ENCODE measurements around the gene DNAH12. TPM values are rescaled to one million over a fixed set of nuclear protein-coding genes. Genes with fewer than 3 reads are reported as not detected.

DNAH12 gene
- polyA plus RNA-seq, 1 donor from 2014 or later, result 1.8 TPM

GRCh38 chr3:57583544-57583943 is 39.4 kb upstream of the DNAH12 start:
- no peak overlapping the region for H3K27ac ChIP-seq (ENCODE audit: low read length)
- no peaks in the 10 kb centered on the region for H3K27me3 ChIP-seq (ENCODE audit: insufficient read depth, low read depth, low read length)
- H3K79me2 ChIP-seq (replicated peaks; ENCODE audit: insufficient read depth, low read length), result peaks cover 47% of the 10 kb centered on the region
- no peaks in the 10 kb centered on the region for H3K9me3 ChIP-seq (ENCODE audit: low read length)
- no peaks in the 10 kb centered on the region for H3K9me2 ChIP-seq (ENCODE audit: insufficient read depth, low read length)
- no peak for TF ChIP-seq EZH2 (IDR thresholded peaks at IDR 0.05; ENCODE audit: borderline replicate concordance, insufficient read depth, low read length, poor library complexity, severe bottlenecking)
- no peak for TF ChIP-seq TAF1 (IDR thresholded peaks at IDR 0.05; ENCODE audit: low read depth)
- no peak for TF ChIP-seq EP300 (conservative IDR thresholded peaks at IDR 0.05; ENCODE audit: poor library complexity, severe bottlenecking)
- TF ChIP-seq POLR2AphosphoS5 (IDR thresholded peaks at IDR 0.05), result no peak
- TF ChIP-seq SMC3 (conservative IDR thresholded peaks at IDR 0.05; ENCODE audit: poor library complexity), result no peak
- TF ChIP-seq RAD21 (conservative IDR thresholded peaks at IDR 0.05), result no peak
- no peak for TF ChIP-seq CTCF (IDR thresholded peaks at IDR 0.05; ENCODE audit: poor library complexity, severe bottlenecking)
- TF ChIP-seq REST (IDR thresholded peaks at IDR 0.05; ENCODE audit: borderline replicate concordance), result no peak
- TF ChIP-seq MXI1 (conservative IDR thresholded peaks at IDR 0.05; ENCODE audit: poor library complexity, severe bottlenecking), result no peak
- no peak overlapping the region for H3K4me2 ChIP-seq (ENCODE audit: low read length)
- H3K4me3 ChIP-seq (ENCODE audit: low read length), result no peak overlapping the region
- no peaks in the 10 kb centered on the region for H3K36me3 ChIP-seq (ENCODE audit: insufficient read depth, low read length)
- H4K20me1 ChIP-seq (ENCODE audit: insufficient read depth), result no peaks in the 10 kb centered on the region
- H3F3A ChIP-seq (ENCODE audit: insufficient read depth, low read length, poor library complexity, severe bottlenecking), result no peaks in the 10 kb centered on the region
- no peak overlapping the region for H2AFZ ChIP-seq (ENCODE audit: low read depth, low read length)
- H3K9ac ChIP-seq (ENCODE audit: low read length), result no peak overlapping the region

GRCh38 chr3:57582474-57583168 is 38.5 kb upstream of the DNAH12 start:
- Histone ChIP-seq H3K9me2 (ENCODE audit: insufficient read depth, low read length) (no peaks in the 10 kb centered on the region), H3K4me3 (ENCODE audit: low read length) (no peak overlapping the region), H3K27ac (ENCODE audit: low read length) (no peak overlapping the region), H2AFZ (ENCODE audit: low read depth, low read length) (no peak overlapping the region), H3K36me3 (ENCODE audit: insufficient read depth, low read length) (no peaks in the 10 kb centered on the region), H3F3A (ENCODE audit: insufficient read depth, low read length, poor library complexity, severe bottlenecking) (no peaks in the 10 kb centered on the region), H3K79me2 (replicated peaks; ENCODE audit: insufficient read depth, low read length) (peaks cover 42% of the 10 kb centered on the region), H3K9me3 (ENCODE audit: low read length) (no peaks in the 10 kb centered on the region), H4K20me1 (ENCODE audit: insufficient read depth) (peaks cover under 1% of the 10 kb centered on the region), H3K9ac (ENCODE audit: low read length) (no peak overlapping the region), H3K27me3 (ENCODE audit: insufficient read depth, low read depth, low read length) (no peaks in the 10 kb centered on the region), H3K4me2 (ENCODE audit: low read length) (no peak overlapping the region)
- TF ChIP-seq SMC3 (conservative IDR thresholded peaks at IDR 0.05; ENCODE audit: poor library complexity), result no peak
- no peak for TF ChIP-seq TAF1 (IDR thresholded peaks at IDR 0.05; ENCODE audit: low read depth)
- TF ChIP-seq POLR2AphosphoS5 (IDR thresholded peaks at IDR 0.05), result no peak
- no peak for TF ChIP-seq CTCF (IDR thresholded peaks at IDR 0.05; ENCODE audit: poor library complexity, severe bottlenecking)
- TF ChIP-seq EP300 (conservative IDR thresholded peaks at IDR 0.05; ENCODE audit: poor library complexity, severe bottlenecking), result no peak
- TF ChIP-seq MXI1 (conservative IDR thresholded peaks at IDR 0.05; ENCODE audit: poor library complexity, severe bottlenecking), result no peak
- TF ChIP-seq REST (IDR thresholded peaks at IDR 0.05; ENCODE audit: borderline replicate concordance), result no peak
- no peak for TF ChIP-seq EZH2 (IDR thresholded peaks at IDR 0.05; ENCODE audit: borderline replicate concordance, insufficient read depth, low read length, poor library complexity, severe bottlenecking)

Measured in neural cell (in vitro differentiated cells).